D721Med (cell line): ENCODE results near the gene MRPS31.

Experiments used
- DNase-seq: peaks from one replicate; pipeline ENCODE4 v3.0.0; 2011; ENCODE audit warnings: low spot score; ENCODE audit not compliant: insufficient read length
- FAIRE-seq: peaks from 2 replicates; lab custom pipeline; 2011; peaks lifted over from hg19 to GRCh38; lab: Jason Lieb, UNC
- CTCF ChIP-seq: IDR thresholded peaks from 2 replicates; pipeline ENCODE4 v1.5.1; 2012; ENCODE audit warnings: mild to moderate bottlenecking, control low read depth; ENCODE audit not compliant: insufficient read depth; ENCODE audit errors: missing control alignments

Gene MRPS31

GRCh38 chr13:40780822-40781401 is 9.9 kb upstream of the MRPS31 start:
- no peak for TF ChIP-seq CTCF
- FAIRE-seq (no peak), DNase-seq (no peak)

- FAIRE-seq: no peak
- no peak for DNase-seq
- TF ChIP-seq CTCF: no peak
Observed at GRCh38 chr13:40779796-40780285, 8.9 kb upstream of the MRPS31 start.

GRCh38 chr13:40779049-40779448 is 8.1 kb upstream of the MRPS31 start:
- DNase-seq (no peak), FAIRE-seq (no peak)
- TF ChIP-seq CTCF: no peak

GRCh38 chr13:40777809-40778175 is 6.8 kb upstream of the MRPS31 start:
- DNase-seq: no peak
- no peak for FAIRE-seq
- TF ChIP-seq CTCF: no peak

GRCh38 chr13:40777166-40777808 is 6.3 kb upstream of the MRPS31 start:
- no peak for FAIRE-seq
- no peak for DNase-seq
- peak; percentile 56 for TF ChIP-seq CTCF

- DNase-seq: no peak
- no peak for FAIRE-seq
Observed at GRCh38 chr13:40776681-40777165, 5.7 kb upstream of the MRPS31 start.

More at GRCh38 chr13:40776681-40777165, 5.7 kb upstream of the MRPS31 start:
- TF ChIP-seq CTCF: no peak
